ENCODE data around the gene PCNT. TPM values are rescaled to one million over a fixed set of nuclear protein-coding genes. Genes with fewer than 3 reads are reported as not detected.

Gene PCNT
- total RNA-seq, 1 donor = 19.2 TPM

GRCh38 chr21:46295177-46295770 is 28.7 kb upstream of the PCNT start:
- H4K20me1 ChIP-seq (ENCODE audit: insufficient read depth, low read length) = no peaks in the 10 kb centered on the region
- no peak for TF ChIP-seq CTCF (IDR thresholded peaks at IDR 0.05; ENCODE audit: extremely low read depth, low read depth, low read length)
- peaks cover 2% of the 10 kb centered on the region for H3K27me3 ChIP-seq (ENCODE audit: insufficient read depth, low read length)
- H3K27ac ChIP-seq (ENCODE audit: low read depth, low read length) = peak overlapping the region; percentile 37
- peaks cover 15% of the 10 kb centered on the region for H3K36me3 ChIP-seq (ENCODE audit: insufficient read depth, low read length)
- H3K4me3 ChIP-seq (ENCODE audit: insufficient read depth, low read length) = peak overlapping the region; percentile 19
- peak overlapping the region; percentile 6 for H3K4me2 ChIP-seq (ENCODE audit: insufficient read depth, low read length)
- H2AFZ ChIP-seq (ENCODE audit: low read length) = peak overlapping the region; percentile 8
- DNase-seq (ENCODE audit: insufficient read length, low spot score, missing footprints) = peak; percentile 62
- H3K79me2 ChIP-seq (ENCODE audit: insufficient read depth, low read length) = peaks cover 2% of the 10 kb centered on the region
- H3K9me3 ChIP-seq (ENCODE audit: low read depth, low read length) = no peaks in the 10 kb centered on the region
- H3K4me1 ChIP-seq (ENCODE audit: insufficient read depth, low read length) = peaks cover 17% of the 10 kb centered on the region

DNA sequence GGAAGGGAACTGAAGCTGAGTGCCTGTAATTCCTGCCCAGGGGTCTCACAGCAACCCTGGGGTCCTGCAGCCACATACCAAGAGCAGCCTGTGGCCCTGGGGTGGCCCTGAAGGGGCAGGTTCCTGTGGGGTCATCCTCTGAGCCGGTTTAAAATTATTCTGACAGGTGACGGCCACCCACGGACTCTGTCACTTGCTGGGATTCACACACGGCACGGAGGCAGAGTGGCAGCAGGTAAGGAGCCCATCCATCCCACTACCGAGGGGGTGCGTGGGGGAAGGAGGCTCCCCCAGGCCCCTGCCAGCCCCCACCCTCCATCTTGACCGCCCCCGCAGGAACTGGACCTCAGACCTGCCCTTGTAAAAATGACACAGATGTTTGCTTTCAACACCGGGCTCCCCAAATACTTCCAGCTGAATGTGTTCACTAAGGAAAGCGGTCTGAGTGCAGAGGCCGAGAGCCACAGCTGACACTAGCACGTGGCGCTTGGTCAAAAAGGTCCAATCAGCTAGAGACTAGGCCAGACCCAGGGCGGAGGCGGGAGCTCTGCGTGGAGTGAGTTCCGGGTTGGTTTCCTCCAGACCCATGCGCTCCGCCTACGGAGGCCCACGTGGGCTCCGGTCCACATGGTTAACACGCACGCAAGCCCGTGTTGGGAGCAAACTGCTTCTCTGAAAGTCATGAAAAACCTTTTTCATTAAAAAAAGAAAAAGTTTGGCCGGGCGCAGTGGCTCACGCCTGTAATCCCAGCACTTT is 27.8 kb upstream of the PCNT start:
- Histone ChIP-seq H4K20me1 (ENCODE audit: insufficient read depth, low read length) (no peaks in the 10 kb centered on the region), H3K4me2 (ENCODE audit: insufficient read depth, low read length) (no peak overlapping the region), H3K27ac (ENCODE audit: low read depth, low read length) (no peak overlapping the region), H3K27me3 (ENCODE audit: insufficient read depth, low read length) (peaks cover 2% of the 10 kb centered on the region), H2AFZ (ENCODE audit: low read length) (no peak overlapping the region), H3K36me3 (ENCODE audit: insufficient read depth, low read length) (peaks cover 15% of the 10 kb centered on the region), H3K4me3 (ENCODE audit: insufficient read depth, low read length) (no peak overlapping the region), H3K4me1 (ENCODE audit: insufficient read depth, low read length) (peaks cover 17% of the 10 kb centered on the region), H3K79me2 (ENCODE audit: insufficient read depth, low read length) (peaks cover 2% of the 10 kb centered on the region), H3K9me3 (ENCODE audit: low read depth, low read length) (no peaks in the 10 kb centered on the region)
- DNase-seq (ENCODE audit: insufficient read length, low spot score, missing footprints) = peak; percentile 90
- no peak for TF ChIP-seq CTCF (IDR thresholded peaks at IDR 0.05; ENCODE audit: extremely low read depth, low read depth, low read length)

DNA sequence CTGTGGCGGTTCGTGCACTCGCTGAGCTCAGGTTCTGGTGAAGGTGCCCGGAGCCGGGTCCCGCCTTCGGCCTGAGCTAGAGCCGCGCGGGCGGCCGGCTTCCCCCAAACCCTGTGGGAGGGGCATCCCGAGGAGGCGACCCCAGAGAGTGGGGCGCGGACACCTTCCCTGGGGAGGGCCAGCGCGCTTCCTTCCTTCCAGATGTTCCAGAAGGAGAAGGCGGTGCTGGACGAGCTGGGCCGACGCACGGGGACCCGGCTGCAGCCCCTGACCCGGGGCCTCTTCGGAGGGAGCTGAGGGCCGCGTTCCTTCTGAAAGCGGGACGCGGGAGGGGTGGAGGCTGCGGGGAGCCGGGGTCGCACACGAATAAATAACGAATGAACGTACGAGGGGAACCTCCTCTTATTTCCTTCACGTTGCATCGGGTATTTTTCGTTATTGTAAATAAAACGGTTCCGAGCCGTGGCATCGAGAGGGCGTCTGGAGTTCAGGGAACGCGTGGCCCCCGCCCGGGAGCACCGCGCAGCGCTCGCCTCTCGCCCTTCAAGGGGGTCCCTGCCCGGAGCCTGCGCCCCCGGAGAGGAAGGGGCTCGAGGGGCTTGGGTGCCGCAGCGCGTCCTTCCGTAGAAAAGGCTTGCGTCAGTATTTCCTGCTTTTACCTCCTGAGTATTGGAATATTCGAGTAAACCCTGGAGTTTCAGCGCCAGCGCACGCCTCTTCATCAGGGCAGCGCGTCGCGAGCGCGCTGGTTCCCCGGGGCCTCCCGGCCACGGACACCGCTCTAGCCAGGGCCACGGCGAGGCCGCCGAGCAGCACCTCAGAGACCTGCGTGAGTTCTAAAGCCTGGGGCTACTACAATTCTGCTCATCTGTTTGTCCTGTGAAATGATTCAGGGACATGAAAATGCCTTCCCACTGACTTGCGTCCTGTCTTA is 26.4 kb upstream of the PCNT start:
- Histone ChIP-seq H3K9me3 (ENCODE audit: low read depth, low read length) (no peaks in the 10 kb centered on the region), H3K36me3 (ENCODE audit: insufficient read depth, low read length) (peaks cover 3% of the 10 kb centered on the region), H3K4me2 (ENCODE audit: insufficient read depth, low read length) (peak overlapping the region; percentile 82), H3K27me3 (ENCODE audit: insufficient read depth, low read length) (peaks cover 2% of the 10 kb centered on the region), H3K27ac (ENCODE audit: low read depth, low read length) (no peak overlapping the region), H3K79me2 (ENCODE audit: insufficient read depth, low read length) (no peaks in the 10 kb centered on the region), H2AFZ (ENCODE audit: low read length) (peak overlapping the region; percentile 78), H4K20me1 (ENCODE audit: insufficient read depth, low read length) (no peaks in the 10 kb centered on the region), H3K4me1 (ENCODE audit: insufficient read depth, low read length) (peaks cover 17% of the 10 kb centered on the region), H3K4me3 (ENCODE audit: insufficient read depth, low read length) (peak overlapping the region; percentile 68)
- DNase-seq (ENCODE audit: insufficient read length, low spot score, missing footprints) = peak; percentile 75
- no peak for TF ChIP-seq CTCF (IDR thresholded peaks at IDR 0.05; ENCODE audit: extremely low read depth, low read depth, low read length)
